HG02885 (cell line): Measurements from ENCODE around the gene PARP11.
"Not testable (repeated sequence)": the region's sequence is repeated elsewhere in the genome, so short reads cannot be mapped to it uniquely, and the experiment has no call there.

Experiments
- ATAC-seq: cut with Tn5 transposase; IDR thresholded peaks from one replicate; pipeline ENCODE4 v1.9.1; 2021; ENCODE audit warnings: mild to moderate bottlenecking; ENCODE audit not compliant: unreplicated experiment, poor library complexity

PARP11 gene

DNA sequence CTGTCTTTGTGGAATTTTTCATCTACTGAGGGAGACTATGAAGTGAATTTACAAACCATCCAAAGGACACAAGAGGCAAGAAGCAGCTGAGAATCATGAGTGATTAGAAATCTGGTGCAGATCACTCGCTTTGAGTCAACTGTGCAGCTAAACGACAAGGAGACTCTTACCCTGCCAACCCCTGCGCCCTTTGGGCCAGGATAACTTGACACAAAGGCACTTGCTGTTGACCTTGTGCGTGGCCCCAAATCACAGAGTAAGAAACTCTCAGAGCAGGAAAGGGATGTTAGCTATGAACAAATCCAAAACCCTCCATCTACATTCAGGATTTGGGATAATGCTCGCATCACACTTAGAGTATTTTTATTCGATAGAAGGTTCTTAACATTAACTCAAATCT is 11.5 kb upstream of the PARP11 start:
- no peak for ATAC-seq

DNA sequence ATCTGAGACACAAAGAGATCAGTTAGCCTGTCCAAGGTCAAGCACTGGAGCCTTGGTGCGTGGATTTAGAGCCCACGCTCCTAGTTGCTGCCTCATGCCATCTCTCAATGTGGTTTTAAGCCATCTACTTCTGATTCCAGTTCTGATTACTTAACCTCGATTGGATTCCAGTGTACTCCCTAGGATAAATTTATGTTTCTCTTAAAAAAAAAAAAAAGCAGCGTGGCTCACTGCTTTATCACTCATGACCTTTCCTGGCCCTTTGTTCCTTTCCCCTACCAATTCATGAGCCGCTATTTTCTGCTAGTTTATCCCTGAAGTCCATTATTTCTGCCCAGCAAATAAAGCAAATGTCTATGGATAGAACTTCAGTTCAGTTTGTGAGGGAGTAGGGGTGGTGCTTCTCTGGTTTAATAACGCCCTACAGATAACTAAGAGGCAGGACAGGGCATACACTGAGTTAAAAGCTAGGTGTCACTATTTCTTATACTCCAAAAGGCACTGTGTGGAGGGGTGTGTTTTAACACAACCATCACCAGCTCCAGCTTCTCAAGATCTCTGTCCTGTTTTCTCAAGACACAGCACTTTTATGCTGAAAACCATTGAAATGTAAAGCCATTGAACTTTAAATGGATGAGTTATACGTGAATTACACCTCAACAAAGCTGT is 9.8 kb upstream of the PARP11 start:
- no peak for ATAC-seq

DNA sequence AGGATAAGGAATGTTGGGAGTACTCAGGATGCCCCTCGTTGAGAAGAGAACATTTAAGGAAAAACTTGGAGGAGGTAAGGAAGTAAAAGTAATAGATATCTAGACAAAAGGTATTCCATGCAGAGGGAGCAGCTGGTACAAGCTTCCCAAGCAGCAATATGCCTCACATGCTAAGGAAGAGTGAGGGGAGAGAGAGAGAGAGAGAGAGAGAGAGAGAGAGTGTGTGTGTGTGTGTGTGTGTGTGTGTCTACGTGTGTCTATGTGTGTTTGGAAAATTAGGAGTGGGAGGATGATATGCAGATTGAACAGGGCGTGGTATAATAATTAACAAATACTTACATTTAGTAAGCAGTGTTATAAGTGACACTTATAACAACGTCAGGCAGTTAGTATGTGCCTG is 9.2 kb upstream of the PARP11 start:
- no peak for ATAC-seq

GRCh38 chr12:3881281-3881950 is 8.2 kb upstream of the PARP11 start:
- ATAC-seq, result no peak

DNA sequence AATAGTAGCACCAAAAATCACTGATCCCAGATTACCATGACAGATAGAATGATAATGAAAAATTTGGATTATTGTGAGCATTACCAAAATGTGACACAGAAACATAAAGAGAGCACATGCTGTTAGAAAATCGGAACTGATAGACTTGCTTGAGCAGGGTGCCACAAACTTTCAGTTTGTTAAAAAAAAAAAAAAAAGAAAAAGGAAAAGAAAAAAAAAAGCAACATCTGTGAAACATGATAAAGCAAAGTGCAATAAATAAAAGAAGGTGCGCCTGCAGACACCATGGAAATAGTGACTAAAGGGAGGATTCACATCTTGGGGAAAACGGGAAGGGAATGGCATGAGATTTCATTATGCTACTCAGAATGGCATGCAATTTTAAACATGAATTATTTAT is 6.6 kb upstream of the PARP11 start:
- no peak for ATAC-seq

DNA sequence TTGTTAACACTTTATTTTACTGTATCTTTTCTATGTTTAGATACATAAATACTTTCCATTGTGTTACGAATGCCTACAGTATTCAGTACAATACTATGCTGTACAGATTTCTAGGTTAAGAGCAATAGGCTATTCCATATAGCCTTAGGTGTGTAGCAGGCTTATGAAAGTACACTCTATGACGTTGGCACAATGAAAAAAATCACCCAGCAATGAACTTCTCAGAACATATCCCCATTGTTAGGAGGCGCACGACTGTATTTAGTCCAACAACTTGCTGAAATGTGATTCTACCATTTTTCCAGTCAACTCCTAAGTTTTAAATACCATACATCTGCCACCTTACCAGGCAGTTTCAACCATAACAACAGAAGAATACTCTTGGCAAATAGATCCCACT is 1.8 kb downstream of the PARP11 start:
- ATAC-seq, result no peak

DNA sequence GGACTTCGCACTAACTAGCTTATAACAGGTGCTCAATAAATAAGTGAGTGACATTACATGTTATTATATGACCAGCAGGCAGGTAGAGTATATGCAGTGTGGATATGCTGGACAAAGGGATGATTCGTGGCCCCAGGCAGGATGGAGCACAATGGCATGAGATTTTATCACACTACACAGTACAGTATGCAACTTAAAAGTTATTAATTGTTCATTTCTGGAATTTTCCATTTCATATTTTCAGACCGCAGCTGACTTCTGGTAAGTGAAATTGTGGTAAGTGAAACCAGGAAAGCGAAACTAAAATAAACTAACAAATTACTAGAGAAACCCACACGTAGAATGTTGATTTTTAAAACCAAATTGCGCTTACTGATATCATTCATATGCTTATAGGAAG is 3.3 kb downstream of the PARP11 start:
- no peak for ATAC-seq

- no peak for ATAC-seq
These were observed 3.8 kb downstream of the PARP11 start for GRCh38 chr12:3869433-3869832.

GRCh38 chr12:3863756-3864155 is 9.4 kb downstream of the PARP11 start:
- ATAC-seq, result no peak

DNA sequence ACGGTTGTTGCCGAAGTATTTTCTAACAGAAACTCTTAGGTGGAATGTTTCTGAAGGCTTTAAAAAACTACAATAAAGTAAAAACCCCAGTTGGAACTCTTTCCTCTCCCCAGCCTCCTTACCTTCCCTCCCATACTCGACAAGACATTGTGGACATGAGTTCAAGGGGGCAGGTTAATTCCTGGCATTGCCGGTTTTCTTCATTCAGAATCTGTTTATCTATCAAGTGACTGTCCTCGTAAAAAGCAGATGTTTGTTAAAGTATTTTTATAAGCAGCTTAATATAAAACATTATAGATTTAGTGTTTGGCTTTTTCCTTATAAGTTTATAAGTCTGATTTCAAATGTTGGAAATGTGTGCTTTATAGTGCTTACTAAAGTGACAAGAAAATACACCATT is 30.7 kb downstream of the PARP11 start:
- no peak for ATAC-seq

- ATAC-seq, result no peak
These were observed 31.4 kb downstream of the PARP11 start for GRCh38 chr12:3841783-3842182.

DNA sequence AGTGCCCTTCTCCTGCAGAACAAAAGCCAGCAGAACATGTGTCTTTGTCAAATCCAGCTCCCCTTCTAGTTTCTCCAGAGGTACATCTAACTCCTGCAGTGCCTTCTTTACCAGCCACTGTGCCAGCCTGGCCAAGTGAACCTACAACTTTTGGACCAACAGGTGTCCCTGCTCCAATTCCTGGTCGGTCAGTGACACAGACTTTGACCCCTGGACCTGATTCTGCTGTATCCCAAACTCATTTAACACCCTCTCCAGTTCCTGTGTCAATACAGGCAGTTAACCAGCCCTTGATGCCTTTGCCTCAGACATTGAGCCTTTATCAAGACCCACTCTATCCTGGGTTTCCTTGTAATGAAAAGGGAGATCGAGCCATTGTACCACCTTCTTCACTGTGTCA is 32.4 kb downstream of the PARP11 start:
- not testable (repeated sequence) for ATAC-seq

DNA sequence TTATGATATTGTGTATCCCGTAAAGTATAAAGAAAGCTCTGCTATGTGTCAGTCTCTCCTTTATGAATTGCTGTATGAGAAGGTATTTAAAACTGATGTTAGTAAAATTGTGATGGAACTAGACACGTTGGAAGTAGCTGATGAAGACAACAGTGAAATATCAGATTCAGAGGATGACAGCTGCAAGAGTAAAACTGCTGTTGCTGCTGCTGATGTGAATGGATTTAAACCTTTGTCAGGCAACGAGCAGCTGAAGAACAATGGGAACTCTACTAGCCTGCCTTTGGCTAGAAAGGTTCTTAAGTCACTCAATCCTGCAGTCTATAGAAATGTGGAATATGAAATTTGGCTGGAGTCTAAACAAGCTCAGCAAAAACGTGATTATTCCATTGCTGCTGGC is 33.5 kb downstream of the PARP11 start:
- not testable (repeated sequence) for ATAC-seq

DNA sequence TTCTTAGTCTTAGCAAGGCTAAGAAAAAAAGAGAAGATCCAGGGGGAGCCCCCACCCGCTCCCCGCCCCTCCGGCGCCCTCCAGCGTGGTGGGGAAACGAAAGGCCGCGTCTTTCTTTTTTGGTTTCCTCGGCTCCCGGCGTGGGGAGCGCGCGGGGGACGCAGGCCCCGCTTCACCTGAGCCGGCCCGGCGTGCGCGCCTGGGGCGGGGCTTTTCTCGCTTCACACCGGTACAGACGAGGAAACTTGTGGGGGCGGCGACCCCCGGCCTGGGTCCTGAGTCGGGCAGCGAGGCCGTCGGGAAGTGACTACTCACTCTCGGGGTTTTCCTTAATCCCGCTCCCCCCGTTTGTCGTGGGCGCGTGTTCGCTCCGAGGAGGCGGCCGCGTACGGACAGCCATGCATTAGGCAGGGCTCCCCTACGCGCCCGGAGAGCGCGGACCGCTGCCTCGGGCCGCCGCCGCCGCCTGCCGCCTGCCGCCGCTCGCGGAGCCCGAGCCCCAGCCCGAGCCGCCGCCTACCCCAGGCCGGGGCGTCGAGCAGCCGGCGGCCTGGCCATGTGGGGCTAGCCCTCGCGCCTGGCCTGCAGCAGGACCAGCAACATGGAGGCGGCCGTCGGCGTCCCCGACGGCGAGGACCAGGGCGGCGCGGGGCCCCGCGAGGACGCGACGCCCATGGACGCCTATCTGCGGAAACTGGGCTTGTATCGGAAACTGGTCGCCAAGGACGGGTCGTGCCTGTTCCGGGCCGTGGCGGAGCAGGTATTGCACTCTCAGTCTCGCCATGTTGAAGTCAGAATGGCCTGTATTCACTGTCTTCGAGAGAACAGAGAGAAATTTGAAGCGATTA is 34.3 kb downstream of the PARP11 start:
- peak; percentile 54 for ATAC-seq

DNA sequence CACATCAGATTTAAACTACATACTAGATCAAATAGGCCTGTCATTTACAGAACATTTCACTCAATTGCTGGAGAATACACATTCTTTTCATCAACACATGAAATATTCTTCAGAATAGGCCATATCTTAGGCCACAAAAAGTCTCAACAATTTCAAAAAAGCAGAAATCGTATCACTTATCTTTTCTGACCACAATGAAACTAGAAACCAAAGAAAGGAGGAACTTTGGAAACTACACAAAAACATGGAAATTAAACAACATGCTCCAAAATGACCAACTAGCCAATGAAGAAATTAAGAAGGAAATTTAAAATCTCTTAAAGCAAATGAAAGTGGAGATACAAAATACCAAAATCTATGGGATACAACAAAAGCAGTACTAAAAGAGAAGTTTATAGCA is 35.1 kb downstream of the PARP11 start:
- no peak for ATAC-seq

DNA sequence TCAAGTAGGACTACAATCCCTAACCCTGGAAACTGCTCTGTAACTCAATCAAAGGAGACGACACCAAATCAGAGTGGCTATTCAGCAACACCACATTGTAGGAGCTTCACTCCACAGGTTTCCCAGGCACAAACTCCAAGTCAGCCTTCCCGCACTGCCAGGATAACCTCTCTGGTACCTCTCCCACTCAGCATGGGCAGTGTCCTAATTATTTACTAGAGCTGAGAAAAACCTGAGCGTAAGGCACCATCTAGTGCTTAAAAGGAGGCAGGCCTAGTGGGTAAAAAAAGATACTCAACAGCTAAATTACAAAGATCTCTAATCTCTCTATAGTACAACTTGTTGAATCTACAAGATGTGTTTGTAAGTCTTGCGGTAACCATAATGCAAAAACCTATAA is 36.1 kb downstream of the PARP11 start:
- no peak for ATAC-seq

DNA sequence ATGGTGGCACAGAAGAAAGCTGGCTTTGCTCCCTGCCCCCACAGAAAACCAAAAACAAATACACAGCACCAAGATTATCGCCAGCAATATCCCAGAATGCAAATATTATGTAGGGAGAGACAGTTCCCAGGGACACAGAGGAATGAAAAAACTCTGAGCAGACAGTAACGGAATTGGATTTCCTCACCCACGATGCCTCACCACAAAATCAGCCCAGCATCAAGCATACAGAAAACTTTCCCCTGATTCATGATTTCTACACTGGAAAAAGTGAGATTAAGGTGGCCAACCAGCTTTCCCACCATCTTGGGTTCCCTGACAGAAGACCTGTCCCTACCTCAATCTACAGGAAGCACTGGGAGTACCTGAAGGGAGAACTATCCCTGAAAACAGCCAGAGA is 36.6 kb downstream of the PARP11 start:
- no peak for ATAC-seq

DNA sequence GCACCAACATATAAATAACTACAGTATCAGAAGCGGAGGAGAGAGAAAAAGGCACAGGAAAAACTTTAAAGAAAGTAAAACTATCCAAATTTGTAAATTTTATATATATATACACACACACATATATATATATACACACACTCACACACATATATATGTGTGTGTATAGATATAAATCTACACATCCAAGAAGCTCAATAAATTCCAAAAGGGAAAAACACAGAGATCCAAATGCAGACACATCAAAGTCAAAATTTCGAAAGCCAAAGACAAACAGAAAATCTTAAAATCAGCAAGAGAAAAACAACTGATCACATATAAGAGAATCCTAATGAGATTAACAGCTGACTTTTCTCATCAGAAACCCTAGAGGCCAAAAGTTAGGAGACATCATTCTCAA is 37.3 kb downstream of the PARP11 start:
- ATAC-seq, result no peak

- ATAC-seq, result no peak
These were observed 38.4 kb downstream of the PARP11 start for GRCh38 chr12:3834774-3835173.

GRCh38 chr12:3833670-3834310 is 39.4 kb downstream of the PARP11 start:
- no peak for ATAC-seq

- ATAC-seq, result no peak
These were observed 40.5 kb downstream of the PARP11 start for GRCh38 chr12:3832738-3833137.
